ENCODE results near the gene SELENOT. TPM values are rescaled to one million over a fixed set of nuclear protein-coding genes. Genes with fewer than 3 reads are reported as not detected.

The SELENOT gene
- total and polyA plus RNA-seq, 2 of the 8 experiments (the other 6 are each of a cell fraction or from before 2014, with no cell fraction given), result 79.0 to 290 TPM

GRCh38 chr3:150597646-150598045 is 5.5 kb upstream of the SELENOT start:
- Histone ChIP-seq H2BK20ac (ENCODE audit: low read length) (no peak overlapping the region), H3K56ac (replicated peaks; ENCODE audit: insufficient read length, low read depth, low read length) (no peak overlapping the region), H3K23ac (ENCODE audit: insufficient read length) (no peak overlapping the region), H3K27me3 (replicated peaks in 1 of 4; ENCODE audit: control insufficient read depth in 3 of 4, extremely low read depth in 1 of 4, insufficient read depth in 3 of 4, low read length in 3 of 4) (no peaks in the 10 kb centered on the region), H3K4ac (replicated peaks; ENCODE audit: insufficient read length, low read depth, low read length) (no peak overlapping the region), H4K8ac (ENCODE audit: extremely low read depth, insufficient read depth, low read length) (no peak overlapping the region), H3K27ac (ENCODE audit: low read depth, low read length) (no peak overlapping the region), H3K79me2 (ENCODE audit: control insufficient read depth in 1 of 2, insufficient read depth in 2 of 2, low read length in 2 of 2) (peaks cover 0 to 29% of the 10 kb centered on the region in 2 experiments; a peak in 2 of 4 replicates), H2BK12ac (ENCODE audit: low read depth, low read length) (no peak overlapping the region), H3K4me2 (ENCODE audit: insufficient read depth in 1 of 2, low read depth in 2 of 2, low read length in 2 of 2) (no peak overlapping the region), H2BK120ac (replicated peaks; ENCODE audit: low read depth, low read length) (no peak overlapping the region), H3K9me3 (ENCODE audit: insufficient read depth in 2 of 2, low read depth in 1 of 2, low read length in 1 of 2) (no peaks in the 10 kb centered on the region), H4K91ac (replicated peaks; ENCODE audit: insufficient read length, low read length) (no peak overlapping the region), H3K9ac (replicated peaks in 1 of 4; ENCODE audit: extremely low read depth in 1 of 4, low read depth in 3 of 4, low read length in 3 of 4) (no peak overlapping the region), H3K14ac (ENCODE audit: insufficient read length) (no peak overlapping the region), H3K23me2 (ENCODE audit: low read depth, low read length) (no peaks in the 10 kb centered on the region), H2BK15ac (ENCODE audit: low read length) (no peak overlapping the region), H2BK5ac (ENCODE audit: low read depth, low read length) (no peak overlapping the region), H2AK5ac (ENCODE audit: low read depth, low read length) (no peak overlapping the region), H3K4me1 (replicated peaks in 1 of 4; ENCODE audit: control insufficient read depth in 3 of 4, insufficient read depth in 4 of 4, low read length in 3 of 4) (peaks cover 4 to 18% (median 14%) of the 10 kb centered on the region in 4 experiments; a peak in 4 of 7 replicates), H3K79me1 (ENCODE audit: low read depth, low read length) (no peaks in the 10 kb centered on the region; the same call in 1 of the 2 replicates), H3K36me3 (ENCODE audit: control insufficient read depth in 2 of 4, insufficient read depth in 4 of 4, low read length in 3 of 4) (no peaks in the 10 kb centered on the region), H2AFZ (ENCODE audit: low read length) (no peak overlapping the region), H3K18ac (ENCODE audit: extremely low read depth, low read length) (no peak overlapping the region; the same call in 1 of the 2 replicates), H3K4me3 (ENCODE audit: extremely low read depth in 1 of 4, insufficient read depth in 2 of 4, low read depth in 3 of 4, low read length in 4 of 4) (no peak overlapping the region), H4K20me1 (replicated peaks in 1 of 2; ENCODE audit: control insufficient read depth in 1 of 2, insufficient read depth in 2 of 2, low read length in 2 of 2) (no peaks in the 10 kb centered on the region), H4K5ac (ENCODE audit: insufficient read length, low read depth, low read length) (no peak overlapping the region)
- POLR2A ChIA-PET (ENCODE audit: partially characterized antibody), result no interaction called here
- FAIRE-seq (no peak), DNase-seq (ENCODE audit: low read depth in 1 of 2, low spot score in 2 of 2) (no peak)
- CTCF ChIA-PET (ENCODE audit: partially characterized antibody), result interaction anchor here (0.6 kb wide), 1 partner anchor 8 kb away, joined by 3 read pairs; no protein-coding TSS in a partner anchor
- WGBS, 2 experiments (ENCODE audit: extremely low coverage in 1 of 2, insufficient coverage in 1 of 2, insufficient read length in 1 of 2, insufficient replicate concordance in 2 of 2, low coverage in 1 of 2, low lambda C conversion rate in 2 of 2, missing lambda C conversion rate in 1 of 2), result 94% methylated on average over 4 of the region's 4 CpGs; no CpG with 5 or more reads in 1 of the 2 experiments
- TF ChIP-seq TCF12 (IDR thresholded peaks at IDR 0.05; ENCODE audit: low read depth, low read length), result no peak
- no peak for TF ChIP-seq POU5F1 (IDR thresholded peaks at IDR 0.05; ENCODE audit: low read depth, low read length)
- TF ChIP-seq ATF3 (IDR thresholded peaks at IDR 0.05; ENCODE audit: insufficient read depth, low read depth, low read length), result no peak
- no peak for TF ChIP-seq KDM1A (IDR thresholded peaks at IDR 0.05; ENCODE audit: borderline replicate concordance, low read length)
